ENCODE results near the gene ATG10.

The ATG10 gene

DNA sequence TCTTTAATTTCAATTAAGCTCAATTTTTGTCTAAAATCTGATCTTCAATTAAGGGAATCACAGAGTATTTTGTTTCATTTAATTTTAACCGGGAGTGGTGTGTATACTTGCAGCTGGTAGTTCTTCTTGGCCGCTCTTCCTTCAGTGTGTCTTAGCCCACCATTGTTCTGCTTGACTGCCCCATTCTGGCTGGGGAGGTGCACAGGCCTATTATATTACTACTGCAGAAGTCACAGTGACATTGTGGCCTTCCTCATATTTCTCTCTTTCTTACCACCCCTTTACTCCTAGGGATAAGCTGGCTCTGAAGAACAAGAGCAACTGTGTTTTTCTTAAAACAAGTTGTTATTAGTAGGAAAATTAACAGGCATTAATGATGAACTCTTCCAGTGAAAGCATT, 123.7 kb downstream of the ATG10 start:
- peaks cover 0 to 9% (median 7%) of the 10 kb centered on the region in 3 donors for H3K9me3 ChIP-seq
- TF ChIP-seq, protein P1, sequence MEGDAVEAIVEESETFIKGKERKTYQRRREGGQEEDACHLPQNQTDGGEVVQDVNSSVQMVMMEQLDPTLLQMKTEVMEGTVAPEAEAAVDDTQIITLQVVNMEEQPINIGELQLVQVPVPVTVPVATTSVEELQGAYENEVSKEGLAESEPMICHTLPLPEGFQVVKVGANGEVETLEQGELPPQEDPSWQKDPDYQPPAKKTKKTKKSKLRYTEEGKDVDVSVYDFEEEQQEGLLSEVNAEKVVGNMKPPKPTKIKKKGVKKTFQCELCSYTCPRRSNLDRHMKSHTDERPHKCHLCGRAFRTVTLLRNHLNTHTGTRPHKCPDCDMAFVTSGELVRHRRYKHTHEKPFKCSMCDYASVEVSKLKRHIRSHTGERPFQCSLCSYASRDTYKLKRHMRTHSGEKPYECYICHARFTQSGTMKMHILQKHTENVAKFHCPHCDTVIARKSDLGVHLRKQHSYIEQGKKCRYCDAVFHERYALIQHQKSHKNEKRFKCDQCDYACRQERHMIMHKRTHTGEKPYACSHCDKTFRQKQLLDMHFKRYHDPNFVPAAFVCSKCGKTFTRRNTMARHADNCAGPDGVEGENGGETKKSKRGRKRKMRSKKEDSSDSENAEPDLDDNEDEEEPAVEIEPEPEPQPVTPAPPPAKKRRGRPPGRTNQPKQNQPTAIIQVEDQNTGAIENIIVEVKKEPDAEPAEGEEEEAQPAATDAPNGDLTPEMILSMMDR (IDR thresholded peaks at IDR 0.05), result no peak
- H3K27ac ChIP-seq, result no peak overlapping the region
- H3K36me3 ChIP-seq, result no peaks in the 10 kb centered on the region
- H3K4me3 ChIP-seq, result no peak overlapping the region
- no peak for DNase-seq
- H3K4me1 ChIP-seq, result no peaks in the 10 kb centered on the region
- no peaks in the 10 kb centered on the region for H3K27me3 ChIP-seq
- intact Hi-C loops (cut with DNase I; ENCODE audit: low total_unique reads), result no loop called here

DNA sequence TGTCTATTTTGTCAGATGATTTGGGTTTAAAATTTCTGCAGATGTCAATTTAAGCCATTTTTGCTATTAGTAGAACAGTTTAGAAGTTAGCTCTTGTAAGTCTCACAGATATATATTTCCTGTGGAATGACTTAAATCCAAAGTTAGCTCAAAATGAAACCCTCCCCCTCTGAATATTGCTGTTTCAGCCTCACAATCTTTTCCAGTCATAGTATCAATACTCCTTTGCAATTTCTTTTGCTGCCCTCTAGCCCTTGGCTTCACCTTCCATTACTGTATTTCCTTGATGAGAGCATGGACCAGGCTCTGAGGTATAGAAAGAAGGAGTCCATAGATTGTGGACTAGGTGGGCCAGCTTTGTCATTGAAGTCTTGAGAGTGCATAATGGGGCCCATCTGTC, 124.4 kb downstream of the ATG10 start:
- Histone ChIP-seq H3K4me1 (peaks cover 0 to 4% (median 0%) of the 10 kb centered on the region in 4 donors), H3K9me3 (peaks cover 0 to 9% (median 7%) of the 10 kb centered on the region in 3 donors), H3K36me3 (no peaks in the 10 kb centered on the region), H3K27ac (no peak overlapping the region), H3K27me3 (no peaks in the 10 kb centered on the region), H3K4me3 (no peak overlapping the region)
- TF ChIP-seq, protein P1 (IDR thresholded peaks at IDR 0.05), result no peak
- intact Hi-C loops (cut with DNase I; ENCODE audit: low total_unique reads), result no loop called here
- no peak for DNase-seq

DNA sequence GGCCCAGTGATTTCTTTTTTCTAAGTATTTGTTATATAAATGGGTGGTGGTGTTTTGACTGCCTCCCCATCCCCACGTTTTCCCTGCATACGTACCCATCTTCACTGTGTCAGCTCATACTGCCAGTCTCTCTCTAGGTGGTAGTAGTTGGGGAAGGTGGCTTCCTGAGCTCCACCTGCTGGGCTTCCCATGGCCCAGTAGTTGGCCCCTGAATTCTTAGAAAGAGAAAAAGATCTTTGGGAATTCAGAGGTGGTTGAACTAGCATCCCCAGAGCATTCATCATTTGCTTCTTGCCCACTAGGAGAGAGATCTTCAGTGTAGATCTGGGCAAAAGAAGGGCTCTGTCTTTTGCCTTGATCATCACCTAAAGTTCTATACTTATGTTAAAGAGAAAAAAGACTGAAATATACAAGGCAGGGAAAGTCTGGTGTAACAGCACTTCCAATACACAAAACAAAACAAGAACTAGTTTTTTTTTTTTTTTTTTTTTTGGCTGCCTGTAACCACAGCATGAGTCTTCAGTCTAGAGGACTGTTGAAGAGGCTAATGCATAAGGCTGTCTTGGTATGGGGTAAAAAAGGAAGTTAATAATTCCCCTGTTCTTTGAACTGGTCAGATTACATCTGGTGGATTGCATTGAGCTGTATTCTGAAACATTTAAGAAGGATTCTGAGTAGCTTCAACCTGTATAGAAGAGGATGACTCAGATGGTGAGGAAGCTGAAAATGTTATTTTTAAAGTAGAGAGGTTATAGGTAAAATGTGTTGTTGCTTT, 128.7 kb downstream of the ATG10 start:
- no peaks in the 10 kb centered on the region for H3K36me3 ChIP-seq
- H3K4me3 ChIP-seq, result no peak overlapping the region
- TF ChIP-seq, protein P1 (IDR thresholded peaks at IDR 0.05), result no peak
- no peaks in the 10 kb centered on the region for H3K9me3 ChIP-seq
- no peak for DNase-seq
- intact Hi-C loops (cut with DNase I; ENCODE audit: low total_unique reads), result no loop called here
- peaks cover 0 to 10% (median under 1%) of the 10 kb centered on the region in 4 donors for H3K4me1 ChIP-seq
- H3K27me3 ChIP-seq, result no peaks in the 10 kb centered on the region
- H3K27ac ChIP-seq, result no peak overlapping the region

DNA sequence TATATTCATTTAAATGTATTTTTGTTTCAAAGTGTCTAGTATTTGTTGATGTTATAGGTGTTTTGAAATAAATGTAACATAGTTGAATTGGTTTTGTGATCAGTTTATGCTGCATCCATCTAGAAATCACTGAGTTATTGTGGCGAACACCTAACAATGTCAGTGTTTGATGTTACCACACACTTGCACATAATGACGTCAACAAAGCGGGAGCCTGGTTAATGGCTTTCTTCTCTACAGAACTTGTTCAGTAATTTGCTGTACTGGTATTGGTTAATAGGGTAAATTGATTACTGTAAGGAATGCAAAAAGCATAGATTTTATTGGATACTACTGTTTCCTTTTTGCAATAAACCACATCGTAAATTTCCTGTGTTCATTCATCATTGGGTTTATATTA, 133.0 kb downstream of the ATG10 start:
- H3K9me3 ChIP-seq, result no peaks in the 10 kb centered on the region
- no peaks in the 10 kb centered on the region for H3K36me3 ChIP-seq
- TF ChIP-seq, protein P1 (IDR thresholded peaks at IDR 0.05), result no peak
- no peaks in the 10 kb centered on the region for H3K27me3 ChIP-seq
- DNase-seq, result no peak
- H3K4me1 ChIP-seq, result peaks cover 0 to 36% (median 14%) of the 10 kb centered on the region in 4 donors
- no peak overlapping the region for H3K4me3 ChIP-seq
- intact Hi-C loops (cut with DNase I; ENCODE audit: low total_unique reads), result no loop called here
- H3K27ac ChIP-seq, result no peak overlapping the region

GRCh38 chr5:82105457-82105856, 133.6 kb downstream of the ATG10 start:
- no peak overlapping the region for H3K27ac ChIP-seq
- no peaks in the 10 kb centered on the region for H3K9me3 ChIP-seq
- no peak overlapping the region for H3K4me3 ChIP-seq
- H3K36me3 ChIP-seq, result no peaks in the 10 kb centered on the region
- intact Hi-C loops (cut with DNase I; ENCODE audit: low total_unique reads), result no loop called here
- TF ChIP-seq, protein P1 (IDR thresholded peaks at IDR 0.05), result no peak
- peaks cover 0 to 36% (median 14%) of the 10 kb centered on the region in 4 donors for H3K4me1 ChIP-seq
- H3K27me3 ChIP-seq, result no peaks in the 10 kb centered on the region
- no peak for DNase-seq

All from tibial artery (tissue), 4 donors.